ENCODE results near the gene WDR35.

Gene WDR35

GRCh38 chr2:20012032-20012281 lies 22.1 kb upstream of the WDR35 start:
- no peak for DNase-seq (ENCODE audit: low read depth in 2 of 2)
- no peak for TF ChIP-seq CTCF (IDR thresholded peaks at IDR 0.05; ENCODE audit: low read depth, low read length)
- peak overlapping the region; percentile 11 to 47 for H3K4me3 ChIP-seq (replicated peaks in 1 of 2; ENCODE audit: low read depth in 2 of 2, low read length in 2 of 2)

GRCh38 chr2:20011276-20012031 lies 21.5 kb upstream of the WDR35 start:
- H3K4me3 ChIP-seq (replicated peaks in 1 of 2; ENCODE audit: low read depth in 2 of 2, low read length in 2 of 2), result no peak overlapping the region
- no peak for TF ChIP-seq CTCF (IDR thresholded peaks at IDR 0.05; ENCODE audit: low read depth, low read length)
- no peak for DNase-seq (ENCODE audit: low read depth in 2 of 2)

GRCh38 chr2:20008703-20009102 lies 18.8 kb upstream of the WDR35 start:
- H3K4me3 ChIP-seq (replicated peaks in 1 of 2; ENCODE audit: low read depth in 2 of 2, low read length in 2 of 2), result no peak overlapping the region
- no peak for TF ChIP-seq CTCF (IDR thresholded peaks at IDR 0.05; ENCODE audit: low read depth, low read length)
- no peak for DNase-seq (ENCODE audit: low read depth in 2 of 2)

- H3K4me3 ChIP-seq (replicated peaks in 1 of 2; ENCODE audit: low read depth in 2 of 2, low read length in 2 of 2), result no peak overlapping the region
- TF ChIP-seq CTCF (IDR thresholded peaks at IDR 0.05; ENCODE audit: low read depth, low read length), result no peak
- DNase-seq (ENCODE audit: low read depth in 2 of 2), result no peak
Observed at GRCh38 chr2:20005891-20006470, 16.1 kb upstream of the WDR35 start.

- H3K4me3 ChIP-seq (replicated peaks in 1 of 2; ENCODE audit: low read depth in 2 of 2, low read length in 2 of 2), result no peak overlapping the region
- no peak for DNase-seq (ENCODE audit: low read depth in 2 of 2)
- TF ChIP-seq CTCF (IDR thresholded peaks at IDR 0.05; ENCODE audit: low read depth, low read length), result no peak
Observed at GRCh38 chr2:20005067-20005627, 15.2 kb upstream of the WDR35 start.

- no peak for DNase-seq (ENCODE audit: low read depth in 2 of 2)
- H3K4me3 ChIP-seq (replicated peaks in 1 of 2; ENCODE audit: low read depth in 2 of 2, low read length in 2 of 2), result no peak overlapping the region
- no peak for TF ChIP-seq CTCF (IDR thresholded peaks at IDR 0.05; ENCODE audit: low read depth, low read length)
Observed at GRCh38 chr2:20001361-20001863, 11.5 kb upstream of the WDR35 start.

Measured in cardiac fibroblast (primary cell).